Measurements from ENCODE around the gene IL16.

The IL16 gene

GRCh38 chr15:81258455-81258854, 61.8 kb downstream of the IL16 start:
- DNase-seq, result no peak

- no peak for DNase-seq
Observed at GRCh38 chr15:81259760-81260298, 63.1 kb downstream of the IL16 start.

DNA sequence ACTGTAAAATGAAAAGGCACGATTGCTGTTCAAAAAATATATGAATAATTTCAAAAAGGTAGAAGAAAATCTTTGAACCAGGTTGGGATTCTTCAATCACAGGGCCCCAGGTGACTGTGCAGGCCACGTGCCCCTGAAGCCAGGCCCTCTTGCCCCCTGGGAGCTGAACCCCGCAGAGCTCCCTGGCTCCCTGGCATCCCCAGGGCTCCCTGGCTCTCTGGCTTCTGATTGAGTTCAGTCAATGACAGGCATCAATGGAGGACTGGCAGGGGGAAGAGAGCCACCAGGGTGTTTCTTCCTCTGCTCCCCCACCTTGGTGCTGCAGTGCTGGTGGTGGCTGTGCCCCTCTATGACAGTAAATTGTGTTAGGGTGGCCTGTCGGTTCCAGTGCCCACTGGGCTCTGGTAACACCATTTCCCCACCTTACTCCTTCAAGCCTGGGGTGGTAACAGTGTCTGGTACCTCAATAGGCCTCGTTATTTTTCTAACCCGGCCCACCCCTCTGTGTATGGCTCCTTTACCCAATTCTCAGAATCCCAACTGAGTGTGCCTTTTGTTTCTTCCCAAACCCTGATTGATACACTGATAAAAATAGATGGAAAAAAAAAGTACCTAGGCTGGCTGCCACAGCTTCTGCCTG, 64.6 kb downstream of the IL16 start:
- DNase-seq, result no peak

- DNase-seq, result no peak
Observed at GRCh38 chr15:81263477-81263876, 66.8 kb downstream of the IL16 start.

- no peak for DNase-seq
Observed at GRCh38 chr15:81264072-81264857, 67.6 kb downstream of the IL16 start.

GRCh38 chr15:81265256-81265943, 68.7 kb downstream of the IL16 start:
- peak in 1 of 5 experiments; percentile 6 for DNase-seq

DNA sequence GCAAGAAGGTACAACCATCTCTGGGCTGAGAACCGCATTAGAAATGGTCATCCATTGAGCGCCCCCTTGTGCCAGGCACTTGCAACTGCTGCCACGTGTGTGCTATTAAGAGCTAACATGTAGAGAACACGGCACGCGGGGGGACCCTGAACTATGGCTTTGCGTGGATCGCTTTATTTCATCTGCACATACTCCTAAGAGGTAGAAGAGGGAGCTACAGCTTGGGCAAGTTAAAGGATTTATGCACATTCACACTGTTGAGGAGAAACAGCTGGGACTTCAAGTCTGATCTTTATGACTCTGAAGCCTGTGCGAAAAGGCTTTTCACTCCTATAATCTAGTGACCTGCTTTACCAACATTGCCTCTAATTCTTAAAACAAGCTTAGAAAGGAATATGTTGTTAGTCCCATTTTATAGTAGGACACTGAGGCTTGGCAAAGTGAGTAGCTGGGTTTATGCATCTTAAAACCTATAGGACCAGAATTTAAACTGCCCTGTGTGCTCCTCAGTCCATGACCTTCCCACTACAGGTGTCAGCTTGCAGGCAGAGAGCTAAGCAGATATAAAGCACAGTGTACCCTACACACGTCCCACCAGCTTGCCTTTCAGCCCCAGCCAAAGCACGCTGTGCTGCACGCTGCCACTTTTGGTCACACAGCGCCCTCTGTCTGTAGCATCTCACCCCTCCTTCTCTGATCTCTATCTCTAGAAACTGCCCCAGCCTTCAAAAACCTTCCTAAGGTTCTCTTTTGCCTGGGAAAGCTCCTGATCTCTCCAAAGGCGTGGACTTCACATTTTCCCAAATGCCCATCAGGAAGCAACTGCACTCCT, 69.5 kb downstream of the IL16 start:
- peak; percentile 51 to 84 (median 65) for DNase-seq

DNA sequence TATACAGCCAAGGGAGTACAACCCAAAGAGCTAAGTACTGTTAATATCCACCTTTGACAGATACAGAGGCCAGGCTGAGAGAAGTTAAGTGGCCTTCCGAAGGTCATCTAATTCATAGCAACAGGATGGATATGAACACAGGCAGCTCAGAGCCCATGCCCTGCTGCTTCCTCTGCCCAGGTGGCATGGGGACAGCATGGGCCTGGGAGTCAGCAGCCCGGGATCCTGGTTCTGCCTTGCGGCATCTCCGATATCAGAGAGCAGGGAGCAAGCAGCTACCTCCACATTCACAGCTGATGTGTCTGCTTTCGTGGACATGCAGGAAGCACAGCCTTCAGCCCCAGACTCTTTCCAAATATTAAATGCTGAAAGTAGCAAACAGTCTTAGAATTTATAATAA, 71.7 kb downstream of the IL16 start:
- no peak for DNase-seq

GRCh38 chr15:81268881-81269601, 72.4 kb downstream of the IL16 start:
- DNase-seq, result no peak

DNA sequence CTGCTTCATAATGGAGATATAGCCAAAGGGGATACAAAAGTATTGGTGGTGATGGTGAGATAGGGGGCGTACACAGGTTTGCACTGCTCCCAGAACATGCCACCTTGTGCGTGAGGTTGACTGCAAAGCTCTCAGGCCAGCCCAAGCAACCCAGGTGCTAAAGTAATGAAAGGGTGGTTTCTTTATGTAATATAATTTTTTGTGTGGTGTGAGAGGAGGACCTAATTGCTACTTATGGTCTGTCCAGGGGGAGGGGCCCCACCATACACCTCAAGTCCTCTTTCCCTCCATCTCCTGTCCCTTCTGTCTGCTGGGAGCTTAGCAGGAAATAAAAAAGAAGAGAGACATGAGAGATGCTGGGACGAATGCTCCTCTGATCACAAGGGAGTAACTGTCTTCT, 73.5 kb downstream of the IL16 start:
- no peak for DNase-seq

- no peak for DNase-seq
Observed at GRCh38 chr15:81270781-81271491, 74.3 kb downstream of the IL16 start.

DNA sequence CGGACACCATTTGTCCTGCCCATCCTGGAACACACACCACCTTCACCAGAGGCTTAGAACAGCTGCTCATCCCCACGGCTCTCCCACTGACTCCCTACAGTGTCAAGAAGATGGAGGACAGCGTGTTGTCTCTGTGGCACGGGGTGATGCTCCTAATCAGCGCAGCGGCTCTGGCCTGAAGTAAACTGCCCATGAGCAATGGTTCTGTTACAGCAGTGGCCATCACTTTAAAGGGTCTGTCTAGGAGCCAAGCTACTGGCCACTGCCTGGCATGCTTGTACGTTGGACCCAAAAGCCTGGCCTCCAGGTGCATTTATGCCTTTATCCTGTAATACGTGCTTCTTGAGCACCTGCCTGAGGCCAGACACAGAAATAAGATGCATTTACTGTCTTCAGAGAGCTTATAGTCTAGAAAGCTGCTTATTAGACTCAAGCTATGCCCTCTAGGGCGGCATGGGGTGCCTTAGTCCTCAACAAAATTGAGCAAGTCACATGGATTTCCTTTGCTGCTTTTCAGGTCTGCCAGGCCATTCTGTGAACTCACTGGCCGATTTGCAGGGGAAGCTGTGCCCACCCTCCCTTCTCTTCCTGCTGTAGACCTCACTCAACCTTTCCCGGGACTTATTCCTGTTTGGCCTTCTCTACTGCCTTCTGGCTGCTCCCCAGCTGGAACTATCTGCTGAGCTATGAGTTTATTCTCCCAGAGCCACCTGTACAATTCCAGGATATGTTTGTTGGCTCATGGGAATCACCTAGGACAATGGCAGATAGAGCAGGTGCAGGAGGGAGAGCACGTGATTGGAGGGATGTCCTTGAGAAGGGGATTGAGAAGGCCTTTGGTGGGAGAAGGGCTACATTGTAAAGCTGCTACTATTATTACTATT, 75.3 kb downstream of the IL16 start:
- no peak for DNase-seq

DNA sequence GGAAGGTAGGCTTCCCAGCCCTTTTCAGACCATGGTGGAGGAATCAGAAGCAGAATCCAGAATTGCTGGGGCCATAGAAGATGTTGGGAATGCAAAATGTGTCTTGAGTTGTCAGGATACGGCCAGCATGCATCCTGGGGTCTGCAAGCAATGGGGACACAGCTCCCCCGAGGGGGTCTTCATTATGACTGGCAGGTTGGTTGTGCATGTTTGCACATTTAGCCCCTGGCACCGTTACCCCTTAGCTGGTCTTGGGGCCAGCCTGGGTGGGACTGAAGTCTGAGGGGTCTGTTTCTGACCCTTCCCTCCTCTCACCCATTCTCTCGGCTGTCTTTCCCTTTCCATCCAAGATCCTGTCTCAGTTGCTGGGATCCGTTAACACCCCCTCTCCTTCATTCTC, 76.5 kb downstream of the IL16 start:
- no peak for DNase-seq

DNA sequence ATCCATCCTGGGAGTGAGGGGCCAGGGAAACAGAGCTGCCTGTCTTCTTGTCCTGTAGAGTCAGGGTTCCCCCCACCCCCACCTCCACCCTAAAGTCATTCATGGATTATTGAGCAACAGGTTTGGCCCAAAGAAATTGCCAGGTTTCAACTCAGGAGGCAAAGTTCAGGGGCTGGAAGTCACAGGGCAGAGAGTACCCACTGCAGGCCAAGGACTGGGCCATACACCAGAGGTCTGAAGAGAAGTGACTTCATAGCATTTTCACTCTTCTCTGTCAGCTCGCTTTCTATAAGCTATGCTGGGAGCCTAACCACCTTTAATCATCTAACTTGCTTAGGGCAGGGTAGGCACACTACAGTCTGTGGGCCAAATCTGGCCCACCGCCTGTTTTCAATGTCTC, 77.2 kb downstream of the IL16 start:
- DNase-seq, result no peak

- no peak for DNase-seq
Observed at GRCh38 chr15:81274255-81274654, 77.6 kb downstream of the IL16 start.

GRCh38 chr15:81274931-81275707, 78.4 kb downstream of the IL16 start:
- peak; percentile 41 to 87 (median 64) for DNase-seq

DNA sequence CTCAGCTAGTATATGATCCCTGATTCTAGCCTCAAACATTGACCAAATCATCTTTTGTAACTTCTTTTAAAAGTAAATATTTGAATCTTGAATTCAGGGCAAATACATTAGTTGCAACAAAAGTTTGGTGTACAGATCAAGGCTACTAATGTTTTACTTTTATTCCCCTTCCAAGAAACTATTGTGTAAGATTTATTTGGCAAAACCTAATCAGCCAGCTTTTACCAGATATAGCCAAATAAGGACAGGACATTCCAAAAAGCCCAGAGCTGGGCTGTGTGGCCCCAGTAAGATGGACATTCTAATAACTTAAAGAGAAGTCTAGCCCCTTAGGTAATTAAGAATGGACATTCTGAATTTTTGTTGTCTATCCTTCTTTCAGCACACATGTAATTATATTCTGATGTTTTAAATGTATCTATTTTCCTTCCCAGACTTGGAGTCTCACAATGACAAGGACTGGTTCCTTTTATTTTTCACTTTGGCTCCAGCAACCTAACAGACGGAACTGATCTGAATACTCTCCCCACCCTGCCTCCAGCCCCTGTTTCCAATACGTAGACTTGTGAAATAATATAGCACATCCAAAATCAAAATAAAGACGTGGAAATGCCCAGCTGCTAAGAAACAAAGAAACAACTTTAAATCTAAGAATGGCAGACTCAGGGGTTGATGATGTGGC, 79.2 kb downstream of the IL16 start:
- DNase-seq, result no peak

- DNase-seq, result no peak
Observed at GRCh38 chr15:81276967-81277366, 80.3 kb downstream of the IL16 start.

- DNase-seq, result no peak
Observed at GRCh38 chr15:81277851-81278250, 81.2 kb downstream of the IL16 start.

Measured in T-helper 2 cell (primary cell).